Ishikawa (cell line): Measurements from ENCODE around the gene GRAMD2A.

Source experiments
- CEBPB ChIP-seq: IDR thresholded peaks from 2 replicates; pipeline ENCODE4 v1.6.1; 2012
- CREB1 ChIP-seq: IDR thresholded peaks from 2 replicates; pipeline ENCODE4 v1.6.1; 2012; ENCODE audit warnings: low read depth
- EGR1 ChIP-seq: IDR thresholded peaks from 2 replicates; pipeline ENCODE4 v1.6.1; 2012
- EP300 ChIP-seq: IDR thresholded peaks from 2 replicates; pipeline ENCODE4 v1.6.1; 2012; ENCODE audit warnings: borderline replicate concordance
- FOXM1 ChIP-seq: IDR thresholded peaks from 2 replicates; pipeline ENCODE4 v1.6.1; 2012; ENCODE audit warnings: low read depth, borderline replicate concordance
- NFIC ChIP-seq: IDR thresholded peaks from 2 replicates; pipeline ENCODE4 v1.6.1; 2012
- RAD21 ChIP-seq: IDR thresholded peaks from 2 replicates; pipeline ENCODE4 v1.6.1; 2012; ENCODE audit warnings: low read depth
- TAF1 ChIP-seq: IDR thresholded peaks from 2 replicates; pipeline ENCODE4 v1.6.1; 2012; ENCODE audit warnings: low read depth, mild to moderate bottlenecking
- TCF12 ChIP-seq: IDR thresholded peaks from 2 replicates; pipeline ENCODE4 v1.6.1; 2012; ENCODE audit warnings: low read depth
- TEAD4 ChIP-seq: IDR thresholded peaks from 2 replicates; pipeline ENCODE4 v1.6.1; 2012
- YY1 ChIP-seq: IDR thresholded peaks from 2 replicates; pipeline ENCODE4 v1.6.1; 2012; ENCODE audit warnings: low read depth
- ZBTB7A ChIP-seq: IDR thresholded peaks from 2 replicates; pipeline ENCODE4 v1.6.1; 2012; ENCODE audit warnings: low read depth
- TF ChIP-seq, protein P1 (sequence below): IDR thresholded peaks from 2 replicates; pipeline ENCODE4 v1.6.1; 2012; ENCODE audit warnings: low read depth, mild to moderate bottlenecking
- TF ChIP-seq, protein P2 (sequence below): IDR thresholded peaks from 2 replicates; pipeline ENCODE4 v1.6.1; 2012
- TF ChIP-seq, protein P3 (sequence below): IDR thresholded peaks from 2 replicates; pipeline ENCODE4 v1.6.1; 2012

The GRAMD2A gene

DNA sequence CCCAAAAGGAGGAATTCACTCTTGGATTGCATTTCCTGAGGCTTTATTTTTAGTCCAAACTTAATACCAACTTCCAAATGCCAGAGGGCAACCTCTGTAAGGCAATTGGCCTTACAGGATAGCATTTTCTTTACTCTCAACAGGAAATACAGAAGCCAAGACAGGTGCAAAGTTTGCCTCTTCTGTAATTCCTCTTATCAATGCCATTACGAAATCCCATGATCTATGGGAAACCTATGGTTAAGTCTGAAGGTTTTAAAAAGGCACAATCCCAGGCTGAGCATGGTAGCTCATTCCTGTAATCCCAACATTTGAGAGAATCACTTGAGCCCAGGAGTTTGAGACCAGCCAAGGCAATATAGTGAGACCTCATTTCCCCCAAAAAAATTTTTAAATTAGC, 18.5 kb upstream of the GRAMD2A start:
- TF ChIP-seq FOXM1 (no peak), CREB1 (no peak), YY1 (no peak), NFIC (no peak), TEAD4 (no peak), TCF12 (no peak), ZBTB7A (no peak), EGR1 (no peak)

DNA sequence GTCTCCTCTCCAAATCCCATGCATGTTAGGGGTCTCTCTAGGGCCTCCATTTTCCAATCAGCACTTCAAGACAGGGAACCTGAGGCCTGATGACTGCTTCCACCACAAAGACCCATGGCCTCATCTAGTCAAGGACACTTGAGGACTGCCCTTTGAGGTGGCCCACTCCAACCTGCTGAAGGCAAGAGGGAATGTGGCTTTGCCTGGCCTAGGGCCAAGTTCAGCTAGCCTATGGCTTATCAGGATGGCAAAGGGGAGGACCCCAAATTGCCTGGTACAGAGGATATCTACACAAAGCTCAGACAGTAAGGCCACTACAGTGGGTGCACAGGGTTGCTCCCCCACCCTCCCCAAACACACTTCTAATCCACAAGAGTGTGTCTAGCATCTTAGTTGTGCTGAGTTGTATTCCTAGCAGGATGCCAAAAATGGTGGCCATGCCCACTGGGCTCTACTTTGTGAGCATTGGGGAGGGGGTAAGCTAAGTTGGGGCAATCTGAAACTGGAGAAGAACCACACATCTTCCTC, 10.0 kb upstream of the GRAMD2A start:
- TF ChIP-seq ZBTB7A (no peak), NFIC (0 out of 2 replicates have a peak, but pooled peaks have one; percentile 17)

DNA sequence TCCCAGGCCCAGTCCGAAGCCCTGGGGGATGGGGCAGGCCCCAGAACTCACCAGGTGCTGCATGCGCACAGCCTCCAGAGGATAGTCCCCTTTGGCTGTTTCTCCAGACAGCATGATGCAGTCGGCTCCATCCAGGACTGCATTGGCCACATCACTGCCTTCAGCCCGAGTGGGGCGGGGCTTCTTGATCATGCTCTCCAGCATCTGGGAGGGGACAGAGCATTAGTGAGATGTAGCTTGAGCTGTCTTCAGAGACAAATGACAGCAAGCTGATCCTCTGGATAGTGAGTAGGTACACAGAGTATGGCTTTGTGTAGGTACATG, 9.1 kb upstream of the GRAMD2A start:
- TF ChIP-seq ZBTB7A (no peak), TAF1 (no peak), CEBPB (no peak), EGR1 (no peak), CREB1 (no peak), TEAD4 (no peak), NFIC (no peak), FOXM1 (no peak), RAD21 (no peak)

DNA sequence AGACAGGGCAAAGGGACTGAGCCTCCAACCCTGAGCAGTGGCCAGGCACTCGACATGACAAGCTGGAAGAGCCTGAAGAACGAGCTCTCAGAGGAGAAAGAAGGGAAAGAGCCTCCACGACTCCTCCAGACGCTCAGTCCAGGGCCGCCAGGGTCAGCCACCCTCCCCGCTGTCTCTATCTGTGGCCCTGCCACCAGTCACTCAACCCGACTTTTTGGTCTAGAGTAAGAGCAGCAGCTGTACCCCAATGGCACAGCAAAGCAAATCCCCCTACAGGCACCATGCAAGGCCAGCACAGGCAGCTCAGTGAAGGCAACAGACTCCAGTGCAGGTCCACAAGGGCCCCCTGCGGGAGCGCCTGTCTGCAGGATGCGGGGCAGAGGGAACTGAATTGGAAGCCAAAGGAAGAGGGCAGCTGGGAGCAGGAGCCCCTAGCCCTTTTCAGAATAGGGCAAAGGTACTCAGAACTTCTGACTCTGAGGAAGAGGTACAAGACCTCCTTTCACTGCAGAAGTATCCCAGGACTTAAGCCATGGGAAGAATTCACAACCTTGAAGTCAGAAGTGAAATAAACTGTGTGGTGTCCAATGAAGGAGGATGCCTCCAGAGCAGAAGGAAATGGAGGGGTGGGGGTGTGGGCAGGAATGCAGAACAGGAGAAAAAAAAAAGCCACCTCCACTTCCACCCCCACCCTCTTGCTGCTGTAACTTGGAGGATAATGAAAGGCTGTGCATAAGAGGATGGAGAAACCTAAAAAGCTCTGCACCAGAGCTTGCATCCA, 8.5 kb upstream of the GRAMD2A start:
- no peak for TF ChIP-seq RAD21
- TF ChIP-seq, protein P1, sequence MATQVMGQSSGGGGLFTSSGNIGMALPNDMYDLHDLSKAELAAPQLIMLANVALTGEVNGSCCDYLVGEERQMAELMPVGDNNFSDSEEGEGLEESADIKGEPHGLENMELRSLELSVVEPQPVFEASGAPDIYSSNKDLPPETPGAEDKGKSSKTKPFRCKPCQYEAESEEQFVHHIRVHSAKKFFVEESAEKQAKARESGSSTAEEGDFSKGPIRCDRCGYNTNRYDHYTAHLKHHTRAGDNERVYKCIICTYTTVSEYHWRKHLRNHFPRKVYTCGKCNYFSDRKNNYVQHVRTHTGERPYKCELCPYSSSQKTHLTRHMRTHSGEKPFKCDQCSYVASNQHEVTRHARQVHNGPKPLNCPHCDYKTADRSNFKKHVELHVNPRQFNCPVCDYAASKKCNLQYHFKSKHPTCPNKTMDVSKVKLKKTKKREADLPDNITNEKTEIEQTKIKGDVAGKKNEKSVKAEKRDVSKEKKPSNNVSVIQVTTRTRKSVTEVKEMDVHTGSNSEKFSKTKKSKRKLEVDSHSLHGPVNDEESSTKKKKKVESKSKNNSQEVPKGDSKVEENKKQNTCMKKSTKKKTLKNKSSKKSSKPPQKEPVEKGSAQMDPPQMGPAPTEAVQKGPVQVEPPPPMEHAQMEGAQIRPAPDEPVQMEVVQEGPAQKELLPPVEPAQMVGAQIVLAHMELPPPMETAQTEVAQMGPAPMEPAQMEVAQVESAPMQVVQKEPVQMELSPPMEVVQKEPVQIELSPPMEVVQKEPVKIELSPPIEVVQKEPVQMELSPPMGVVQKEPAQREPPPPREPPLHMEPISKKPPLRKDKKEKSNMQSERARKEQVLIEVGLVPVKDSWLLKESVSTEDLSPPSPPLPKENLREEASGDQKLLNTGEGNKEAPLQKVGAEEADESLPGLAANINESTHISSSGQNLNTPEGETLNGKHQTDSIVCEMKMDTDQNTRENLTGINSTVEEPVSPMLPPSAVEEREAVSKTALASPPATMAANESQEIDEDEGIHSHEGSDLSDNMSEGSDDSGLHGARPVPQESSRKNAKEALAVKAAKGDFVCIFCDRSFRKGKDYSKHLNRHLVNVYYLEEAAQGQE = no peak
- no peak for TF ChIP-seq TEAD4
- TF ChIP-seq, protein P2, sequence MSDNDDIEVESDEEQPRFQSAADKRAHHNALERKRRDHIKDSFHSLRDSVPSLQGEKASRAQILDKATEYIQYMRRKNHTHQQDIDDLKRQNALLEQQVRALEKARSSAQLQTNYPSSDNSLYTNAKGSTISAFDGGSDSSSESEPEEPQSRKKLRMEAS = no peak
- no peak for TF ChIP-seq CREB1
- TF ChIP-seq FOXM1 = no peak

DNA sequence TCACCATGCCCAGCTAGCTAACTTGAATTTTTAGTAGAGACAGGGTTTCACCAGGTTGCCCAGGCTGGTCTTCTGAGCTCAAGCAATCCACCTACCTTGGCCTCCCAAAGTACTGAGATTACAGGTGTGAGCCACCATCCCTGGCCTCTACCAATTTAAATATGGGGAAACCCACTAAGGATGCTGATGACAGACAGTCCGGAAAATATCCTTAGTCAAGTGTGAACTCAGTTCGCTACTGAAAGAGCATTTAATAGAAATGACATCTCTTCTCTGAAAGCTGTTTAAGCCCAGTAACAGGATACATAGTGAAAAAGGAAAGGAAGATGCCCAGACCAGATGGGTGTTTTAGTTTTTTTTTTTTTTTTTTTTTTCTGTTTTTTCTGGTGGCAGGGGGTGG, 7.7 kb upstream of the GRAMD2A start:
- TF ChIP-seq YY1 (no peak), TEAD4 (no peak), NFIC (no peak), TCF12 (no peak), EGR1 (no peak), RAD21 (no peak), CEBPB (no peak), CREB1 (no peak), TAF1 (no peak), EP300 (no peak), FOXM1 (no peak), ZBTB7A (no peak)
- TF ChIP-seq, protein P3, sequence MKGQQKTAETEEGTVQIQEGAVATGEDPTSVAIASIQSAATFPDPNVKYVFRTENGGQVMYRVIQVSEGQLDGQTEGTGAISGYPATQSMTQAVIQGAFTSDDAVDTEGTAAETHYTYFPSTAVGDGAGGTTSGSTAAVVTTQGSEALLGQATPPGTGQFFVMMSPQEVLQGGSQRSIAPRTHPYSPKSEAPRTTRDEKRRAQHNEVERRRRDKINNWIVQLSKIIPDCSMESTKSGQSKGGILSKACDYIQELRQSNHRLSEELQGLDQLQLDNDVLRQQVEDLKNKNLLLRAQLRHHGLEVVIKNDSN = no peak
- TF ChIP-seq, protein P1 = no peak

DNA sequence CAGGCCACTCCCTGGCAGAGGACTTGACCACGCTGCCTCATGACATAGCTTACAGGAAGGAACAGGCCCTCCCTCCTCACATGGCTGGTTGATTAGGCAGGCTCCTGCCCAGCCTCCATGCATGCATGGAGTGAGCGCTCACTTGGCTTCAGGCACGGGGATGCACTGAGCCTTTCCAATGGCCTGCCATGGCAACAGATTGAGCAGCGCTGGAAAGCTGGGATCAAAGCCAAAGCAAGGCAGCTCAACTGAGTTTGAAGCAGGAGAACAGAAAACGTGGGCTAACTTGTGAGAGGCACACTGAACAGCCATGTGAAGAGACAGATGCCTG, 5.9 kb upstream of the GRAMD2A start:
- no peak for TF ChIP-seq NFIC
- no peak for TF ChIP-seq CREB1
- TF ChIP-seq FOXM1 = no peak

DNA sequence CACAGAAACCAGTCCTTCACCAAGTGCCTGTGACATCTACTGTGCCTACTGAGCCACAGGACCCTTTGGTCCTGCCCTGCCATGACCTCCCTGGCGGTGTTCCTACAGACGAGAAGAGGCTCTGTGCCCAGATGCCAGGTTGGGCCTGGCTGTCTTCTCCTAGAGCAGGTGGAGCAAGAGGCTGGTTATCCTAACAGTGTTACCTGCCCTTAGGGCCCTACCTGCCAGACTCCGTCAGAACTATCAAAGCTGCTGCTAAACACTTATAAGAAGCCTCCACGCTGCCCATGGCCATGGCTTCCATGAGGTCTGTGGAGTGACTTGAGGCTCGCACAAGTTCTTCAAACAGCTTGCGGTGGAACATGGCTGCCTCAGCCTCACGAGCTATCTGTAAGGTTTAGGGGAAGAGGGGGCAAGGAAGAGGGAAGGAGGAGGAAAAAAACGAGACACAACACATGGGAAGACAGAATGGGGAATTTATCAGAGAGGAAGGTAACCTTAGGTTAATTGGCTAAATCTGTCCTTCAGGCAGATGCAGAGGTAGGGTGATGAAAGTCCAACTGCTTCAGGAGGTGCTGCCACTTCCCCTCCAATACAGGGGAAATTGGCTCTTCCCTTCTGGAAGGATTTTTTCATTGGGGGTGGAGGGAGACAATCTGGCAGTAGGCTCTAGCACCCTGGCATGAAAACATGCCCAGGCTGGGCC, 5.4 kb upstream of the GRAMD2A start:
- TF ChIP-seq, protein P3 = no peak
- TF ChIP-seq TCF12 (no peak), FOXM1 (no peak), EP300 (no peak), RAD21 (no peak)
- TF ChIP-seq, protein P1 = no peak
- TF ChIP-seq, protein P2 = no peak
